Testis (tissue), 3 donors: Measurements from ENCODE around the gene ATP2B2. TPM values are rescaled to one million over a fixed set of nuclear protein-coding genes. Genes with fewer than 3 reads are reported as not detected.

Experiments used
- DNase-seq: peaks from one replicate; pipeline ENCODE4 v3.0.0-alpha.2; 2019
- H3K27ac ChIP-seq, 2 donors: fragments of 200-600 bp; sonication (generic); one replicate each; pipeline ENCODE4 v1.5.1; 2019
- H3K27me3 ChIP-seq: fragments of 200-600 bp; sonication (generic); one replicate; pipeline ENCODE4 v1.5.1; 2019
- H3K36me3 ChIP-seq: fragments of 200-600 bp; sonication (generic); one replicate; pipeline ENCODE4 v1.5.1; 2017; ENCODE audit warnings: low read depth; ENCODE audit errors: missing control alignments
- H3K4me1 ChIP-seq: fragments of 200-600 bp; sonication (generic); one replicate; pipeline ENCODE4 v1.5.1; 2019
- H3K4me3 ChIP-seq, 2 donors: fragments of 200-600 bp; sonication (generic); one replicate each; pipeline ENCODE4 v1.5.1; 2017 to 2019
- H3K9me3 ChIP-seq: fragments of 200-600 bp; sonication (generic); one replicate; pipeline ENCODE4 v1.5.1; 2017
- CTCF ChIP-seq, 3 experiments: fragments of 450-650 bp in 2 of 3; fragments of 200-600 bp in 1 of 3; sonication (generic) in 1 of 3; IDR thresholded peaks; one replicate each; pipeline ENCODE4 v1.5.1; 2016 to 2019; ENCODE audit warnings: antibody characterized with exemption in 3 of 3, mild to moderate bottlenecking in 2 of 3, moderate library complexity in 1 of 3
- POLR2A ChIP-seq: fragments of 450-650 bp; IDR thresholded peaks from one replicate; pipeline ENCODE4 v1.6.1; 2017; ENCODE audit warnings: antibody characterized with exemption, mild to moderate bottlenecking, moderate library complexity
- WGBS, 2 donors: methylation state at CpG; one replicate each; pipeline ENCODE4 v1.1.5; 2018; 5-methylcytosine and 5-hydroxymethylcytosine counted together
- intact Hi-C: fragments of 100-400 bp; cut with DNase I; formaldehyde crosslinking; loops from one replicate; pipeline ENCODE4 v1.15.1; 2023; ENCODE audit warnings: low total_unique reads
- polyA plus RNA-seq: library from polyadenylated mRNA; stranded (reverse); fragments of 350-450 nt; fragmentation: Illumina TruSeq; extraction: RNeasy Lipid Tissue Mini Kit (QIAGEN cat#74804); gene quantifications from one replicate; pipeline ENCODE4 v1.2.3, GENCODE V29; 2014; ENCODE audit warnings: low read depth, low replicate concordance; ENCODE audit not compliant: insufficient read depth
- total RNA-seq, 2 donors: library from RNA; depleted of rRNA; stranded (reverse); fragments of >200 nt; gene quantifications; one replicate each; pipeline ENCODE4 v1.2.3, GENCODE V29; 2016

The ATP2B2 gene
- total and polyA plus RNA-seq, 3 donors from 2014 or later = 1.1 to 2.9 (median 1.8) TPM

- no peaks in the 10 kb centered on the region for H3K9me3 ChIP-seq
- no peaks in the 10 kb centered on the region for H3K4me1 ChIP-seq
- intact Hi-C loops = loop anchor here (10.0 kb wide), 1 partner anchor 371 kb away; no protein-coding TSS in a partner anchor
- TF ChIP-seq CTCF (IDR thresholded peaks at IDR 0.05) (no peak), POLR2A (no peak)
- no peak overlapping the region for H3K4me3 ChIP-seq
- no peaks in the 10 kb centered on the region for H3K27me3 ChIP-seq
- DNase-seq = no peak
- no peak overlapping the region for H3K27ac ChIP-seq
- WGBS, 2 donors = 51 to 53% methylated on average over 11 of the region's 11 CpGs
- H3K36me3 ChIP-seq = no peaks in the 10 kb centered on the region
Measured at GRCh38 chr3:10343526-10343925, 161.9 kb downstream of the ATP2B2 start.

GRCh38 chr3:10342781-10343180 is 162.6 kb downstream of the ATP2B2 start:
- H3K36me3 ChIP-seq = no peaks in the 10 kb centered on the region
- TF ChIP-seq CTCF (IDR thresholded peaks at IDR 0.05) (no peak), POLR2A (no peak)
- intact Hi-C loops = loop anchor here (10.0 kb wide), 1 partner anchor 372 kb away; no protein-coding TSS in a partner anchor

GRCh38 chr3:10341901-10342398 is 163.4 kb downstream of the ATP2B2 start:
- intact Hi-C loops = loop anchor here (10.0 kb wide), 1 partner anchor 373 kb away; no protein-coding TSS in a partner anchor
- H3K4me3 ChIP-seq = no peak overlapping the region
- H3K27me3 ChIP-seq = no peaks in the 10 kb centered on the region
- DNase-seq = no peak
- H3K27ac ChIP-seq = no peak overlapping the region
- WGBS, 2 donors = 88 to 89% methylated on average over 2 to 7 of the region's 7 CpGs
- no peaks in the 10 kb centered on the region for H3K36me3 ChIP-seq
- H3K9me3 ChIP-seq = no peaks in the 10 kb centered on the region
- no peak for TF ChIP-seq POLR2A
- TF ChIP-seq CTCF (IDR thresholded peaks at IDR 0.05) = no peak
- H3K4me1 ChIP-seq = no peaks in the 10 kb centered on the region

More at GRCh38 chr3:10342781-10343180, 162.6 kb downstream of the ATP2B2 start:
- Histone ChIP-seq H3K9me3 (no peaks in the 10 kb centered on the region), H3K4me1 (no peaks in the 10 kb centered on the region), H3K27ac (no peak overlapping the region), H3K4me3 (no peak overlapping the region), H3K27me3 (no peaks in the 10 kb centered on the region)
- DNase-seq = no peak
- 87 to 94% methylated on average over 11 to 14 of the region's 14 CpGs for WGBS, 2 donors

GRCh38 chr3:10340476-10340875 is 164.9 kb downstream of the ATP2B2 start:
- no peak overlapping the region for H3K4me3 ChIP-seq
- no peak for TF ChIP-seq POLR2A
- TF ChIP-seq CTCF (IDR thresholded peaks at IDR 0.05) = no peak
- no peak for DNase-seq
- intact Hi-C loops = loop anchor here (10.0 kb wide), 1 partner anchor 374 kb away; no protein-coding TSS in a partner anchor
- H3K9me3 ChIP-seq = no peaks in the 10 kb centered on the region
- H3K27me3 ChIP-seq = no peaks in the 10 kb centered on the region
- WGBS, 2 donors = 89 to 91% methylated on average over 18 of the region's 18 CpGs
- no peaks in the 10 kb centered on the region for H3K36me3 ChIP-seq
- H3K4me1 ChIP-seq = no peaks in the 10 kb centered on the region
- no peak overlapping the region for H3K27ac ChIP-seq

GRCh38 chr3:10340046-10340445 is 165.3 kb downstream of the ATP2B2 start:
- Histone ChIP-seq H3K4me1 (no peaks in the 10 kb centered on the region), H3K27ac (no peak overlapping the region), H3K9me3 (no peaks in the 10 kb centered on the region), H3K36me3 (no peaks in the 10 kb centered on the region), H3K27me3 (no peaks in the 10 kb centered on the region), H3K4me3 (no peak overlapping the region)
- 59 to 63% methylated on average over 4 of the region's 4 CpGs for WGBS, 2 donors
- TF ChIP-seq POLR2A = no peak
- intact Hi-C loops = loop anchor here (10.0 kb wide), 1 partner anchor 375 kb away; no protein-coding TSS in a partner anchor
- DNase-seq = no peak
